Right ventricle myocardium inferior (tissue), 1 donor: ENCODE data around the gene ARCN1. TPM values are rescaled to one million over a fixed set of nuclear protein-coding genes. Genes with fewer than 3 reads are reported as not detected.
A peak's percentile ranks its signal among the peaks of the same experiment; 100 is the strongest.

ENCODE experiments used
- ATAC-seq: fragments of 200-7000 bp; cut with Tn5 transposase; one replicate; pipeline ENCODE4 v1.9.1; 2020; ENCODE audit warnings: mild to moderate bottlenecking, moderate library complexity
- DNase-seq: peaks from one replicate; pipeline ENCODE4 v3.0.0; 2021; ENCODE audit errors: missing footprints
- intact Hi-C: fragments of 100-400 bp; cut with DNase I; formaldehyde crosslinking; loops from one replicate; pipeline ENCODE4 v1.11.0; 2022
- total RNA-seq: library from RNA; stranded (reverse); fragmentation: NEBNext Ultra II Directional; extraction: Animal tissue kit (Norgen Biotek cat#: 25700); gene quantifications from one replicate; pipeline ENCODE4 v1.2.1, GENCODE V29; 2021
- donor health status: DM: no; HTN: yes; CAD: no; lungs with severe emphysema.

The ARCN1 gene
- total RNA-seq, 1 donor from 2014 or later, result 93.4 TPM

DNA sequence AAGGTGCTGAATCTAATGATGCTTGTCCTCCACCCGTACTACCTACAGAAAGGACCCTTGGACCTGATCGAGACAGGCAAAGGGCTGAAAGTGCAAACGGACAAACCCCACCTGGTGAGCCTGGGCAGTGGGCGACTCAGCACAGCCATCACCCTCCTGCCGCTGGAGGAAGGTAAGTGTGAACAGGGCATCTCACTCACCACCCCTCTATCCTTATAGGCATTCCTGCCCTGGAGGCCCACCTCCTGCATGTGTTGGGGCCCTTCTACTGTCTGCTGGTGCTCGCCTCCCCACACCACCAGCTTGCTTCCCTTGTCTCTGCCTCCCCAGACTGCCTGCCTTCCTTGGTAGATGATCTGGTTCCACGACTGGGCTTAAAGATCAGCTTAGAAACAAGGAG, 42.3 kb downstream of the ARCN1 start:
- ATAC-seq (no peak), DNase-seq (no peak)
- intact Hi-C loops, result no loop called here

DNA sequence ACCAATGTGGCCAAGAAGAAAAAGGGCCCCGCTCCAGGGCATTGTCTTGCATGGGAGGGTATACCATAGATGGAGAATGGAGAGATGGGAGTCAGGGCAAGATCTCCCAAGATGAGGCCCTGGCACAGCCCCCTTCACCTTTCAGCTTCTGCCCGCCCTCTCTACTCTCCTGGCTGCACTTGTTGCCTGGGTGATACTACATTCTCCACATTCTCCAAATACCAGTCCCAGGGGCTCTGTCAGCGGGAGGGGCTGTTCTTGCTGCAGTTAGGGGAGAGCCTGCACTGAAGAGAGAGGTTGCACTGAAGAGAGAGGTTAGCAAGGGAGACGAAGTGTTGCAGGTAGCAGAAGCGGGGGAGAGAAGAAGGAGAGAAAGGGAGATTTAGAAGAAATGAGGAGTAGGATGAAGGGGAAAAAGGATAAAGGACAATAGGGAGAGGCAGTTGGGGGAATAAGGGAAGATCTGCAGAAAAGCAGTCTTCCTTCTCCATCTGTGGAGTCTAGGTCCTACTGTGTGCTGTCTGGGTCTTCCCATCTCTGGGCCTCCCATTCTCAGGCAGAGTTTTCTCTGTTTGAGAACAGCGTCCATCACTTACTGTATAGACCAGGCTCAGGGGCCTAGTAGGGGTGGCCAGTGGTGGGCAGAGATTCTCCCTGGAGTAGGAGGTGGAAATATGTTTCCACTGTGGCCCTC, 43.2 kb downstream of the ARCN1 start:
- intact Hi-C loops, result no loop called here
- DNase-seq (no peak), ATAC-seq (no peak)

GRCh38 chr11:118615976-118616371, 43.8 kb downstream of the ARCN1 start:
- intact Hi-C loops, result no loop called here
- ATAC-seq, result no peak

DNA sequence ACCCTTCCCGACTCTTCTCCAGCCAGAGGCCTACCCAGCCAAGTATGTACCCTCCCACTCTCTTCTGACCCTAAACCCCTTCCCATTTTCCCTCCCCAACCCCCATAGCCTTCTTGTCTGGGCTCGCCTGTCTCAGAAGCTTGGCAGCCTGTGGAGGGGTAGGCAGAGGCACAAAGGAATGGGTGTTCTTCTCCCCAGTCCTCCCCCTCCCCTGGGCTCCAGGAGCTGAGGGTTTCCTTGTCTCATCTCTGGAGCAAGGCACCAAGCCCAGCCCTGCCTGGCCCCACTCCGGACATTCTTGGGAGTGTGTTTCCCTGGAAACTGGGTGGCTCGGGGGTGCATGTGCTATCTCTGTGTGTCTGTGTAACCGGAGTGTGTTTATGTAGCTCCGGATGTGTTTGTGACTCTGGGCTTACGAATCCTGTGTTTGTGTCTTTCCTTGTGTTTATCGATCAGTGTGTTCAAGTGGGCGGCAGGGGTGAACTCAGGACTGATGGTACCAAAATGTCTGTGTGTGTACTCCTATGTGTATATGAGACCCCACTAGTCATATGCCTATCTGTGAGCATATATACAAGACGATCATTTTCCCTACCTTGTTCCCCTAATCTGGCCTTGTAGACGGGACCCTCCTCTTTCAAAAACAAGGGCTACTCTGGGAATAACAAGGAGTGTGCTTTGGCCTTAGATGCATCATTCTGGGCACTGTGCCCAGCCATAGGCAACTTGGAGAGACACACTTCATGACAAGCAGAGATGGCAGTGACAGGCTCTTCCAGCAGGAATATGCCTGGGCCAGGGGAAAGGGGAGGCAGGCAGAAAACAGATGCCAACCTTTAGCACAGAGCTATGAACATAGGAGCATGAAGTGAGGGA, 46.1 kb downstream of the ARCN1 start:
- DNase-seq, result peak; percentile 87
- ATAC-seq, result peak; percentile 20
- intact Hi-C loops, result no loop called here

More at GRCh38 chr11:118615976-118616371, 43.8 kb downstream of the ARCN1 start:
- peak; percentile 66 for DNase-seq

GRCh38 chr11:118618991-118619375, 46.8 kb downstream of the ARCN1 start:
- DNase-seq (peak; percentile 73), ATAC-seq (peak; percentile 32)
- intact Hi-C loops, result no loop called here

GRCh38 chr11:118619444-118620197, 47.4 kb downstream of the ARCN1 start:
- intact Hi-C loops, result no loop called here
- DNase-seq, result peak; percentile 63
- ATAC-seq, result peak; percentile 3

GRCh38 chr11:118620529-118621070, 48.4 kb downstream of the ARCN1 start:
- ATAC-seq (peak; percentile 17), DNase-seq (peak; percentile 71)
- intact Hi-C loops, result no loop called here

- ATAC-seq (peak; percentile 68), DNase-seq (peak; percentile 91)
- intact Hi-C loops, result no loop called here
Measured at GRCh38 chr11:118621071-118621783, 49.0 kb downstream of the ARCN1 start.

- intact Hi-C loops, result no loop called here
- DNase-seq, result no peak
- no peak for ATAC-seq
Measured at GRCh38 chr11:118621784-118622375, 49.7 kb downstream of the ARCN1 start.

DNA sequence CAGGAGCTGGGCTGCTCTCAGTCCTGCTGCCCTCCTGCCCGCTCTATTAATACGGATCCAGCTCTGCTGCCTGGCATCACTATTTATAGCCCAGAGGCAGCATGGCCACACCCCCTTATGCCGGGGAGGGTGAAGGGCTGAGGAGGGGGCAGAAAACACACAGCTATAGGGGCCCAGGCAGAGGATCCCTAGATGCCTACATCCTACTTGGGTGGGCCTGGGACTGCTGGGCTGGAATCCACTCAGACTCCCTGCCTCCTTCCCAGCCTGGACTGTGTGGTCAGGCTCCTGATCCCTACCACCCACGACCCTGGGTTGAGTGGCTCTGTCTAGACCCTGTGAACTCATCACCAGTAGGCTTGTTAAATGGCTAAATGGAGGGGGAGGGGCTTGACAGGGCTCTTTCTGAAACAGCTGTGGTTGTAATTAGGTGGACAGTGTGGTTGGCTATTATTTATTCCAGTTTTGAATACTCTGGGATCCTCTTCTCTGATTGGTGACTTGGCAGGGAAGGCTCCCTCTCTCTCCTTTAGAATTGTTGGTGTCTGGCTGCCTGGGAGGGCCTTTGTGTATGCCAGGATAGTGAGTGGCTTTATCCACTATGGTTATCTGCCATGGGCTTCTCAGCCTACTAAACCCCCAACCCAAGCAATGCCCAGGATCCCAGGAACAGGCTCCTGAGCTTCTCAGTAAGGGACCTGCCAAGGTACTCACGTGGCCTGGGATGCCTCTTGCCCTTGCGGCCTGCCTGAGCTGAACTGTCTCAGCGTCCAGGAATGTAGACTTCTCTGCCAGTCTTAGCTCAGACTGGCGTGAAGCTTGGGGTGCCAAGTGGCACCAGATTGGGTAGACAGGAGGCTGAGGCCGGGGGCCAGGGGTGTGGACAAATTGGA, 50.4 kb downstream of the ARCN1 start:
- DNase-seq (no peak), ATAC-seq (peak; percentile 45)
- intact Hi-C loops, result no loop called here

GRCh38 chr11:118623269-118623655, 51.1 kb downstream of the ARCN1 start:
- DNase-seq, result no peak
- ATAC-seq, result no peak
- intact Hi-C loops, result no loop called here

DNA sequence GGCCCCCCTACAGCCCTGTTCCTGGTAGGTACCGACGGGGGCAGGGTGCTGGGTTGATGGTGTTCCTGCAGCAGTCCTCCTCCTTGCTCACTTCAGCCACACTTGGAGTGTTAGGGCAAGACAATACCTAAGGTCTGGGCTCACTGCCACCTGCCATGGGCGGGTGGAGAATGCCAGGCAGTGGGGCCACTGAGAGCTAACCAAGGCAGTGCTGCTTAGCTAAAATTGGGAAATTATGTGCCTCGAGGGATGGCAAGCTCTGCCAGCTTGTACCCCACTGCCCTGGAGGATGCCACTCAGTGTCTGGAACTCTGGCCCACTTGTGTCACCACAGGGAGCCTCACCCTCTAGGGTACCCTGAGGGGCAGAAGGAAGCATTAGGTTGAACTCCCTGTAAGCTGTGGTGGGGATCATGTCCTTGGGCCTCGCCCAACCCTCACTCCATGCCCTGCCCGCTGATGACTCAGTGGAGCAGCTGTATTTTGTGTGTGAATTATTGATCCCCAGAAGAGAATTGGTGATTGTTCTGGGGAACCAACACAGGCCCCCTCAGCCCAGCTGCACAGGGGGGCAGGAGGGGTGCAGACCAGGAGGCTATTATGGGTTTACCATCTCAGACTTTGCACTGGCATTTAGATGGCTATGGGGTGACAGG, 53.0 kb downstream of the ARCN1 start:
- ATAC-seq, result no peak
- intact Hi-C loops, result no loop called here
- DNase-seq, result no peak

GRCh38 chr11:118625976-118626375, 53.8 kb downstream of the ARCN1 start:
- ATAC-seq (no peak), DNase-seq (no peak)
- intact Hi-C loops, result no loop called here

GRCh38 chr11:118627566-118627965, 55.4 kb downstream of the ARCN1 start:
- ATAC-seq, result no peak
- intact Hi-C loops, result no loop called here
- no peak for DNase-seq

GRCh38 chr11:118628031-118628430, 55.8 kb downstream of the ARCN1 start:
- DNase-seq (no peak), ATAC-seq (no peak)
- intact Hi-C loops, result no loop called here

DNA sequence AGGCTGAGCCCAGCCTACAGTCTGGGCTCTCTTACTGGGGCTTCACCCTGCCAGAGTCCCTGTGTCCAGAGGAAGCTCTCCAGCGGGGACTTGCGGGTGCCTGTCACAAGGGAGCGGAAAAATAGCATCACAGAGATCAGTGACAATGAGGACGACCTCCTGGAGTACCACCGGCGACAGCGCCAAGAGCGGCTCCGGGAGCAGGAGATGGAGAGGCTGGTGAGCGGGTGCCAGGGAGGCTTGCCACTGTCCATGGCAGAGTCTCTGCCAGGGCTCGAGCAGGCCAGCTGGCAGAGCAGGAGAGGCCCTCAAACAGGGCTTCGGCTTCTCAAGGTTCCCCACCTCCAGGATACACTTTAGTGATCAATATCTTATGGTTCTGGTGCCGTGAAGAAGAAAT, 56.2 kb downstream of the ARCN1 start:
- ATAC-seq, result peak; percentile 59
- DNase-seq, result no peak
- intact Hi-C loops, result no loop called here
